HG02623 (cell line): ENCODE results near the gene PGRMC2.

Source experiments
- ATAC-seq: cut with Tn5 transposase; IDR thresholded peaks from one replicate; pipeline ENCODE4 v1.9.1; 2021; ENCODE audit warnings: moderate library complexity; ENCODE audit not compliant: unreplicated experiment

PGRMC2 gene, protein sequence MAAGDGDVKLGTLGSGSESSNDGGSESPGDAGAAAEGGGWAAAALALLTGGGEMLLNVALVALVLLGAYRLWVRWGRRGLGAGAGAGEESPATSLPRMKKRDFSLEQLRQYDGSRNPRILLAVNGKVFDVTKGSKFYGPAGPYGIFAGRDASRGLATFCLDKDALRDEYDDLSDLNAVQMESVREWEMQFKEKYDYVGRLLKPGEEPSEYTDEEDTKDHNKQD

DNA sequence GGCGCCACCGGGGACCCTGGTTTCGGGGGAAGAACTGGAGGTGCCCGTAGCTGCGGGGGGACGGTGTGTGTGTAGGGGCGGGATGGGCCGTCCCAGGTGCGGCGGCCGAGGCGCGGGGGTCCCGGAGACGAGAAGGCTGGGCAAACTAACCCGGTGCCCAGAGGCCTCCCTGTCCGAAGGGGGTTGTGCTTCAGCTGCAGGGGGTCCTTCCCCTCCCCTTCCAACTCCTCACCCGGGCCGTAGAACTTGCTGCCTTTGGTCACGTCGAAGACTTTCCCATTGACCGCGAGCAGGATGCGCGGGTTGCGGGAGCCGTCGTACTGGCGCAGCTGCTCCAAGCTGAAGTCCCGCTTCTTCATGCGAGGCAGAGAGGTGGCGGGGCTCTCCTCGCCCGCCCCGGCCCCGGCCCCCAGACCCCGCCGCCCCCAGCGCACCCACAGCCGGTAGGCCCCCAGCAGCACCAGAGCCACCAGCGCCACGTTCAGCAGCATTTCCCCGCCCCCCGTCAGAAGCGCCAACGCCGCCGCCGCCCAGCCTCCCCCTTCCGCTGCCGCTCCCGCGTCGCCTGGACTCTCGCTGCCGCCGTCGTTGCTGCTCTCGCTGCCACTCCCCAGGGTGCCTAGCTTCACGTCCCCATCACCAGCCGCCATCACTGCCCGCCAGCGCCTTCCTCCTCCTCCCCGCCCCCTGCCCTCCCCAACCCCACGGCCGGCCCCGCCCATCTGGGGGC is at the start of gene PGRMC2:
Gene PGRMC2 (minus strand): TSS at position 673 of the 730 bp plus-strand sequence. CDS start 23 bp downstream, at position 650.
- ATAC-seq = peak; percentile 1

DNA sequence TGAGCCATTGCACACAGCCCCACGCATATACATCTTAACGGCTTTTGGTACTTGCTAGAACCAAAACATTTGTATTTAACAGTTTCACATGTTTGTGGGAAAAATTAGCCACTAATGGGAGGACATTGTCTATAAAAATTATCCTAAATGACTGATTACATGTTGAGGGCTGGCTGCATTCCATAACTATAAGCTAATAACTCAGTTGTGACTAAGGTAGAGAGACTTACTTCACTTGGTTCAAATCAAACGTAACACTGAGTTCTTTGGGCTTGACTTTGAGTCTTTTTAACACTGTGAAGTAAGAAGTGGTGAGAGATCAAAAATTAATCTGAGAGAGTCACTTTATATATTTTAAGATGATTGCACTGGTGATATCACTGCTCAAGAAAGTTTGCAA is 47.9 kb upstream of the PGRMC2 start:
- no peak for ATAC-seq

DNA sequence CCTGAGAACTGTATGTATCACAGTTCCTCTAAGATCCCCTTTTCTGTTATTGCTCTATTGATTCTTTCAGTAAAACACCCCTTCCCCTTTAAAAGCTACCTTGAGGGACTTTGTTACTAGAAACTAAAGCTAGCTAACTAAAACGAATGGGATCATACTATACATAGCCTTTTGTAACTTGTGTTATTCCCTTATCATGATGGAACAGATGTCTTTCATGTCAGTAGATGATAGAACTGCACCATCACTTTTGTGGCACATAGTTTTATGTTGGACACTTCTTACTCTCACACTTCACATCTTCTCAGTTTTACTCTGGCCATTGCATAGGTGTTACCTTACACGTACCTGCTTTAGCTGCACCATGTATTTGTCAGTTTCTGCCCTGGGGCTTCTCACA is 46.6 kb upstream of the PGRMC2 start:
- ATAC-seq = no peak

DNA sequence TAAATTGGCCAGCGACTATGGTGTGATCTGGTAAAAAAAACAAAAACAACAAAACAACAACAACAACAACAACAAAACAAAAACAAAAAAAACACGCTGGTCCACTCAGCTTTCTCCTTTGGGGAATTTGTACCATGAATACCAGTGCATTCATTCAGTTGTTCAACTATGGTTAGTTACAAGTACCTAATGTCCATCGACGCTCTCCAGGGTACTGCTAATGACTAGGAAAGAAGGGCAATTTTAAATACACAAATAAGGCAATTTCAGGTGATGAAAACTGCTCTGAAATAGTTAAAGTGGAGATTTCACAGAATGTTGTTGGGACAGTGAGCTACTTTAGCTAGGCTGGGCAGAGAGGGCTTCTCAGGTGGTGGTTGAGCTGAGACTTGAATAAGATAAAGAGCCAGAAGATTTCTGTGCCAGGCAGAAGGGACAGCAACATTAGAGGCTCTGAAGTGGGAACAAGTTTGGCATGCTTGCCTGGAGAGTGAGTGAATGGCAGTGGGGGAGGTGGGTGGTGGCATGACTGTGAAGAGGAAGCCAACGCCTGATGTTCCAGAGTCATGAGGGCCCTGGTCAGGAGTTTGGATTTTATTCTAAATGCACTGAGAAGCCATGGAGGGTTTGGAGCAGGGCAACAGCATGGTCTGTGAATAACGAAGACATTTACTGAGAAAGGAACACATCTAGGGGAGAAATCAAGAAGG is 45.9 kb upstream of the PGRMC2 start:
- ATAC-seq = no peak

DNA sequence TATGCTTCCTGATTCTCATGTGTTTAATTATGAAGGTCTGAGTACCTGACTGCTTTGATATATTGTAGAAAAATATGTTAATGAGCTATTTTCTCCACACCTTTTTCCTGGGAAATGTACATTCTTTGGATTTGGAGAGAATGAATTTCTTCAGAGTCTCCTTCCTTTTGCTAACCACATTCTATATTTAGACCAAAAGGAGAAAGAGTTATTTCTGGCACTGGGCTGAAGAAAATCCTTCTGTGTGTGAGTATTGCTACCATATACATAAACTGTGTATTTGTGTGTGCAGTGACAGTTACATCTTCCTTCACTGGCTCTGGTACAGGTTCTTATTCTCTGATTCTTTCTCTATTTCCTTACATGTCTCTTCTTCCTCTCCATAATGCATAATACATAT is 44.5 kb upstream of the PGRMC2 start:
- no peak for ATAC-seq

DNA sequence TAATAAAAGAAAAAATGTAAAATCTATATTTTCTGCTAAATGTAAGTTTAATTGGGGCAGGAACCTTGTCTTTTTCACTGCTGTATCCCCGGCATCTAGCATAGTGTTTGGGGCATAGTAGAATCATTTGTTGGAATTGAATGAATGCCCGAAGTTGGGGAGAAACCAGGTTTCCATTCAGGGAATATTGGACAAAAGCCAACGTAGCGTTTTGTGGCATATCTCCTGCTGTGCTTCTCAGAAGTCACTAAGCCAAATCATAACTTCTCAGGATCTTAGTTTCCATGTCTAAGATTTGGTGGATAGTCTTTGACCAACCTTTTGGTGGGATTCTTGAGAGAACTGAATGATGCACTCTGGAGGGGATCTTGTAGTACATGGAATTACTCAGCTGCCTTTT is 42.0 kb upstream of the PGRMC2 start:
- no peak for ATAC-seq

DNA sequence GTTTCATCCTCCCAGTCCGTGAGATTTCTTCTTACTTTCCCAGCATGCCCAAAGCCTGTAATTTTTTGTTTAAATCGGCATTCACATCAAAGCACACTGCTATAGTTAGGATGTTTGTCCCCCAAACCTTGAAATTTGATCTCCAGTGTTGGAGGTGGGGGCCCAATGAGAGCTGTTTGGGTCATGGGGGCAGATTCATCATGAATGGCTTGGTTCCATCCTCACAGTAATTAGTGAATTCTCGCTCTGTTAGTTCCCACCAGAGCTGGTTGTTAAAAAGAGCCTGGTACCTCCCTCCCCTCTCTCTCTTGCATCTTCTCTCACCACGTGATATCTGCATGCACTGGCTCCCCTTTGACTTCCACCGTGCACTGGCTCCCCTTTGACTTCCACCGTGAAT is 40.5 kb upstream of the PGRMC2 start:
- ATAC-seq = no peak

DNA sequence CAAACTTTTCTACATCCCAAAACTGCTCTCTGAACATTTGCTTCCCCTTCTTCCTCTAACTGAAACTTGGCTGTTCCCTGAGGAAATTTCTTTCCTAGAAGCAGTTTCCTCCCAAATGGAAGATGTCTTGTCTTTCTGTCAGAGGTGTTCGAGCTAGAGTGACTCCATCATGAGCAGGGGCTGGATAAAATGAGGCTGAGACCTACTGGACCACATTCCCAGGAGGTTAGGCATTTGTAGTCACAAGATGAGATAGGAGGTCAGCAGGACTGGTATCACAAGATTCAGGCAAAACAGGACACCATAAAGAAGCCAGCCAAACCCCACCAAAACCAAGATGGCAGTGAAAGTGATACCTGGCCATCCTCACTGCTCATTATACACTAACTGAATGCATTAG is 35.8 kb upstream of the PGRMC2 start:
- no peak for ATAC-seq

DNA sequence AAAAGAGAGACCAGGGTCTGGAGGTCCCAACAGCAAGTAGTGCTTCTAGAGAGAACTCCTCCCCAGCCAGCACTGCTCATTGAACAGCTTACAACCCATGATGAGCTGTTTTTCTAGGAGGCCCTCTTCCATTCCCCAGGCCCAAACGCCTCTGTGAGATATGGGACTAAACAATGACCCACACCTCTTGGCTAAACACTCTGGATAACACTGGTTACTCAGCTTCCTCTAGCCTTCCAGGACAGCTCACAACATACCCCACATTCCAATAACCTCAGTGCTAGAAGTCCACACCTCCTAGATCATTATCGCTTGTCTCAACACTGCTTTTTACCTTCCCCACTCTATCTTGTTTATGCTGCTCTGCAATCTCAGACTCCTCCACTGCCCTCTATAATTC is 35.4 kb upstream of the PGRMC2 start:
- no peak for ATAC-seq

DNA sequence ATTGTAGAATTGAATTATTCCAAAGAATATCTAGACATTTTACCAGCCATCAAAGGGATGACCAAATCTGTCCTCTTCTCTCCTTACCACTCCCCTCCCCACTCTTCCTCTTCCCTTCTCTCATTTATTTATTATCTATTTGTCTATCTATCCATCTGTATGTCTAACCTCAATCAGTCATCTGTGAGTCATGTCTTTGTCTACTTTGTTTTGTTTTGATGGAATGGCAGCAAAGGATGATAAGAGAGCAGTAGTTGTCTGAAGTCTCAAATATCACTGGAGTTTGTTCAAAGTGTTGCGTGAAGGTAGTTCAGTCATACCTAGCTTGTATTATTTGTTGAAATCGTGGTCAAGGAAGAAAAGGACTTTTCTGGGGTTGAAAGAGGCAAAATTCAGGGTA is 34.7 kb upstream of the PGRMC2 start:
- no peak for ATAC-seq

DNA sequence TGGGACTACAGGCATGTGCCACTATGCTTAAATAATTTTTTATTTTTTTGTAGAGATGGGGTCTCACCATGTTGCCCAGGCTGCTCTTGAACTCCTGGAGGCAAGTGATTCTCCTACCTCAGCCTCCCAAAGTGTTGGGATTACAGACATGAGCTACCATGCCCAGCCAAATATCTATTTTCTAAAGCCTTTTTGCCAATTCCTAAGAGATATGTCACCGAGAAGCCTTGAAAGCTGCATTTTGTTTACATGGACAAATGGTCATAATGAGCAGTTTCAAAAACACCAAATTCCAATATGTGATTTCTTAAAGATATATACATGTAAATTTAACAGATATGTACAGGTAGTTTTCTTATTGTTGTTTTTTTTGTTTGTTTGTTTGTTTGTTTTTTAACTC is 33.0 kb upstream of the PGRMC2 start:
- ATAC-seq = no peak

DNA sequence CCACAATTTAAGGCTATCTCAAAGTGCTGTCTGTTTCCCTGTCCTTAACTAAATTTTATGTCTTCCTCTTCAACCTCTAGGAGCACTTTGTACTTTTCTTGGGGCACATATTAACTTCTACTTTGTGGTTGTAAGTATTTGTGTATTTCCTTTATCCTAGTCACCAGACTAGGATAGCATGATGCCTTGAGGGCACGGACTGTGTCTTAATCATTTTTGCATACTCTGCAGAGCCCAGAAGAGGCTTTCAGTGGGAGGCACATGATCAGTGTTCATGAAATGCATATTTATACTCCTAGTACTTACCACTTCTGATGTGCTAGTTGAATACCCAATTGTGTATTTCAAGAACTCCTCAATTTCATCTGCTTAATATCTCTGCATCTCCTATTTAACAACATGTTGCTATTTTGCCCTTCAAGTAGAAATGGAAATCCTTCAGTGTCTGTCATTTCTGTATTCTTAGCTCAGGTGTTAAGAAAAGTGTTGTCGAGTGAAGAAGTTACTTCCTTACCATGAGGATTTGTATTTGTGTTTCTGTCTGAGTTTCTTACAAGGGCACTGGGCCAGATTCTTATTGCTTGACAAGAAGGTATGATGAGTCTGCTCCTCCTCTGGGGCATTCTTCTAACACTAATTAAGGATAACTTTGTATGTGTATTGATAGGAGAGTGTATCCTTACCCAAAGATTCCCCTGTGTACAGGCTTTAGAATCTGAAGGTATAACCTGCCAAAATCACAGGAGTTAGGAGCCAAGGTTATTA is 28.3 kb upstream of the PGRMC2 start:
- ATAC-seq = no peak

DNA sequence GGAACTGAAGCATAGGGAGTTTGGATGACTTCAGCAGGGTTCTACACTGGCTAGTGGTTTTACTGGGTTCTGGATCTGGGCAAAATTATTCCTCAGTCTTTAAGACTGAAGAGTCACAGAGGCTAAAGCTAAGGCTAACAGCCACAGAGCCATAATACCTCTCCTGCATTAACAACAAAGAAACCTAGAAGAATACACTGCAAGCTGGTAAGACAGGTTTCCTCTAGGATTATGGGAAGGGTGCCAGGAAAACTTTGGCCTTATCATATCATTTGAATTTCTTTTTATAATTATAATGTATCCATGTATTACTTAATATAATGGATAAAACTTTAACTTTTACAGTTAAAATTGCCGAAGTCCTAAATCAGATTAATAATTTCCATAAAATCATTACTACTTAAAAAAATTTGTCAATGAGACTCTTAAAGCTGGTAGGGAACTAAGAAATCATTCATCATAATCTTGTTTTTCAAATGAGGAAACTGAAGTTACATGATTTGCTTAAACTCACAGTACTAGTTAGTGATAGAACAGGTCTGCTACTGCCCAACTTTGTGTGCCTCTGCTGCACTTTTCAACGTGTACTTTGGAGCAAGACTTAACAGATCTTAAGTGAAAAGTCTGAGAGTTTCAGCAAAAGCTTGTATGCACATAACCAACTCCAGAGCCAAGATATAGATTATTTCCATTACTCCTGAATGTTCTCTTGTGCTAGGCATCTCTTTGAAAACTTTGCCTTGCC is 24.2 kb upstream of the PGRMC2 start:
- no peak for ATAC-seq

DNA sequence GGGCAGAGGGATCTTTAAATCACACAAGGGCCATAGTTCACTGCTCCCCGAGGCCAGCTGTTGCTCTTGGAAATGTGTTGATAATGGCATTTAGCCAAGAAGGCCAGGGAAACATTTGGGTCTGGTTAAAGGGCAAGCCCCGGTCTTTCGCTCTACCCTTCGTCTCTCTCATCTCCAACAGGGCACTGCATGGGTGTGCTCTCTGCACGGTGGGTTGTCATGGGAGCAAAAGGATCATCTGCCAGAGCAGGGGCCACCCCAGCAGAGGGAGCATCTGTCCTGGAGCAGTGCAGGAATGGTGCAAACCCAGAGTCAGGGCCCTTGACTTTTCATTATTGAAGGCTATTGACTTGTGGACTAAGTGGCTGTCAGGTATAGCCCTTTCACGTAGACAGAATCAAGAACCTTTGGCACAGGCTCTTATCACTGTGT is 22.7 kb upstream of the PGRMC2 start:
- ATAC-seq = no peak

DNA sequence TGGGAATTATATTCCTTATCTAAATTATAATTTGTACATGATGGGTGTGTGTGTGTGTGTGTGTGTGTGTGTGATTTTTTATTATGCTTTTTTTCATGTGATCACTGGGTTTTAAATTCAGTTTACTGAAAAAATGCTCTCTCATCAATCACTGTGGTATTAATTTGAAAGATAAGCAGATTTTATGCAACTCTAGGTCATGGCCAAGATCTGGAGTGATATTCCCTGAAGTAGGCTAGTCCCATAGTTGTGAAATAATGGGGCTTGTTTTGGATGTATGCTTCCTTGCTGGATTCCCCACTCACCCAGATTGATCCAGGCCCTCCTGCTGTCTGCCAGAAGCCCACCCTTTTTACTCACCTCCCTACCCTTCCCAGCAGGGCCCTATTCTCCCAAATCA is 22.0 kb upstream of the PGRMC2 start:
- no peak for ATAC-seq

DNA sequence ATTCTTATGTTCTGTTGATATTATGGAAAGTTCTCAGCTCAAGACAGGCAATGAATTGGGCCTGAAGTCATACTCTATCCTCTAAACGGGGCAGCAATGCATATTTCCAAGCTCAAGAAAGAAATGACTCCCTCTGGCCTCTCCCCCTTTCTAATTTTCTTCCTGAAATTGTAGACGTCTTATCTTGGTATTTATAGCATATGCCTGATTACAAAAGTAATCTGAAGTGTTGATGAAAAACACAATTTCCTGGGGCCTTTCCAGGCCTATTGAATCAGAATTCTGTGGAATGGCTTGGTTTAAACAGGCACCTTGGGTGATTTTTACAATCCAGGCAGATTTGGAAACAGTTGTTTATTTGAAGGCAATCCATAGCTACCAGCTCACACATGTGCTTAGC is 21.4 kb upstream of the PGRMC2 start:
- no peak for ATAC-seq

DNA sequence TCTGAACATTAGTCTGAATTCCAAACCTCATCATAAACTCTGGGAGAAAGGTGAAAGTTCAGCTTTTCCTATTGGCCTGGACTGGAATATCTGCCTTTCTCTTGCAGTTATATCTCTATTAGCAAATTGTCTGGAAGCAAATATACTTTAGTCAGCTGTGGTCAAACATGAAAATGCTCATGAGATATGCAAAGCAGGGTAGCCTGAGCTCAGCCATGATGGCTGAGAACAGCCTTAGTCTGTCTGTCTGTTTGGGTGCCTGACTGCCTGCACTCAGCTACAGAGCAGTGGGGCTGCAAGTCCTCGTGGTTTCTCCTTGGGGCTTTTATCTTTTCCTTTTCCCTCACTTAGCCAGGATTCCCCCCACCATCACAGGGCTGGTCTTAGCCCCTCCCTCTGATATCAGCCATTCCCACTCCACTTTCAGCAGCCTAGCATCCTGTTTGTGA is 19.5 kb upstream of the PGRMC2 start:
- ATAC-seq = peak; percentile 73

DNA sequence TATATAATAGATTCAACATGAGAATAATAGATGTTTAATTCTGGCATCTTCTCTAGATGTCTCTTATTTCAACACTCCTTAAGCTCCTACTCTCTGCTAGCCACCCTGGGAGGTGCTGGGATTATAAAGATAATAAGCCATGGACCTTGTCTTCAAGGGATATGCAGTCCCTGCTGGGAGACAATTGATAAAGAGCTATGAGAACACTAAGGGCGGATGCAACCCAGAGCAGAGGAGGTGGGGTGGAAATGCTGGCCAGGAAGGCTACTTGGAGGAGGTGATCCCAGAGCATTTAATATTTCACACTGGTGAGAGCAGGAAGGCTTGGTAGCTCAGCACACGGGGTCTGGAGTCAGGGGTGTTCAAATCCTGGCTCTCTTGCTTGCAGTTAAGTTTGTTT is 18.3 kb upstream of the PGRMC2 start:
- ATAC-seq = no peak

DNA sequence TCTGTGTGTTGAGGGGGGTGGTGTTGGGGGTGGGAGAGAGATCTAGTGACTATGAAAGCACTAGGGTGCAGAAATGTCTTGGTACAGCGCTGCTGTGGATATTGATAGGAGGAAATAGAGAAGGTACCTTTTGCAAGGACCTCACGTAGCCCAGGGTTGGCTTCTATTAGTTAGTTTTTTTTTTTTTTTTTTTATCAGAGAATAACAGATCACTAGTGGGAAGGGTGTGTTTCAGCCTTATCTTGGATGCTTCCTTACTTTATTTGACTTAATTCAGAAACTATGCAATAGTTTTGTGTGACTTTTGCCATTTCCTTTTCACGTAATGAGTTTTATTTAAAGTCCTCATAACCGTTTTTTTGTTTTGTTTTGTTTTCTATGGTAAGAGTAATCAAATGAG is 16.4 kb upstream of the PGRMC2 start:
- no peak for ATAC-seq

DNA sequence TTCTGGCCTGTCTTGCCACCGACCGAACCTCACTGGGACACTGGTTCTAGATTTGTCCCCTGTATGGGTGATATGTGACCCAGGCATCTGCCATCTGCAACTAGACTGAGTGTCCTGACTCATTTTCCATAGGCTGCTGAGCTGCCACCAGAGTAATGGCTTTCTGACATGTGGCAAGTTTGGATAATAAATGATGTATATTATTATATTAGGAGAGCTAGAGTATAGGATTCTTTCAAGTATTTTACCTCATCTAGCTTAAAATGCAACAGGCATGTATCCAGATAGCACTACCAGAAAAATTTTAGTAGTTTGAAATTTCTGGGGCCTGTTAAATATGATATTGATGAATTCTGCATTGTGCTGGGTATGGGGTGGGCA is 15.8 kb upstream of the PGRMC2 start:
- ATAC-seq = no peak

DNA sequence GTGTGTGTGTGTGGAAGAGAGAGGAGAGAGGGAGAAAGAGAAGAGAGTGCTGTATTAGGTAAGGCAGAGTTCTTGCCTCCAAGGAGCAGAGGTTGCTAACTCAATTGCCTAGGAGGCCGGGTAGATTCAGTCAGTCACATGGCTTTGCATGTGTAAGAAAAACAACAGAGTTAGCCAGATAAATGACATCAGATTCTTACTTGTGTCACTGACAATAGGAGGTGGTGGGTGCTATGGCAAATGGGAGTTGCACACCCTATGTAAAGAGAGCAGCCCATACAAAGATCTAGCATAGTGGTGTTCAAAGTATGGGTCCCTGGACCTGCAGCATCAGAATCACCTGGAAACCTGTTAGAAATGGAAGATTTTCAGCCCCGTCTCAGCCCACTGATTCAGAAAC is 14.4 kb upstream of the PGRMC2 start:
- ATAC-seq = no peak
